HepG2 (cell line): ENCODE measurements around the gene KMT5C. TPM values are rescaled to one million over a fixed set of nuclear protein-coding genes. Genes with fewer than 3 reads are reported as not detected.
A peak's percentile ranks its signal among the peaks of the same experiment; 100 is the strongest.

Experiments used
- FOXJ3 ChIP-seq: sonication (generic); formaldehyde crosslinking; IDR thresholded peaks from 2 replicates; pipeline ENCODE4 v1.4.0; 2020; ENCODE audit warnings: missing genetic modification reagents, mild to moderate bottlenecking, borderline replicate concordance
- GATAD2A ChIP-seq: IDR thresholded peaks from 2 replicates; pipeline ENCODE4 v1.6.1; 2016
- HNF4G ChIP-seq, 2 experiments: sonication (generic) in 1 of 2; formaldehyde crosslinking in 1 of 2; IDR thresholded peaks; 2 replicates each; pipeline versions ENCODE4 v1.4.0 to v1.6.1; 2011 to 2020; ENCODE audit warnings: borderline replicate concordance in 2 of 2, low read depth in 2 of 2, mild to moderate bottlenecking in 2 of 2, low read length in 1 of 2, missing genetic modification reagents in 1 of 2, moderate library complexity in 1 of 2
- JARID2 ChIP-seq: sonication (generic); formaldehyde crosslinking; IDR thresholded peaks from 2 replicates; pipeline ENCODE4 v1.8.1; 2023; ENCODE audit warnings: missing genetic modification reagents, inconsistent platforms; ENCODE audit not compliant: insufficient replicate concordance
- MIER2 ChIP-seq: IDR thresholded peaks from 2 replicates; pipeline ENCODE4 v1.6.1; 2016; ENCODE audit warnings: missing biosample characterization, missing genetic modification reagents
- MYC ChIP-seq: sonication (generic); formaldehyde crosslinking; IDR thresholded peaks from 2 replicates; pipeline ENCODE4 v1.9.0; 2021; ENCODE audit warnings: missing genetic modification reagents, borderline replicate concordance
- ONECUT2 ChIP-seq: sonication (generic); formaldehyde crosslinking; IDR thresholded peaks from 2 replicates; pipeline ENCODE4 v1.4.0; 2020; ENCODE audit warnings: missing genetic modification reagents
- SP4 ChIP-seq: sonication (generic); formaldehyde crosslinking; IDR thresholded peaks from 2 replicates; pipeline ENCODE4 v1.8.1; 2023; ENCODE audit warnings: mild to moderate bottlenecking, missing genetic modification reagents
- TCF7 ChIP-seq: sonication (generic); IDR thresholded peaks from 2 replicates; pipeline ENCODE4 v1.6.1; 2016; ENCODE audit warnings: antibody characterized with exemption, low read depth
- ZBTB21 ChIP-seq: sonication (generic); formaldehyde crosslinking; IDR thresholded peaks from 2 replicates; pipeline ENCODE4 v1.4.0; 2020; ENCODE audit warnings: missing genetic modification reagents
- ZNF33B ChIP-seq: sonication (generic); formaldehyde crosslinking; IDR thresholded peaks from 2 replicates; pipeline ENCODE4 v1.5.1; 2020; ENCODE audit warnings: mild to moderate bottlenecking, missing genetic modification reagents
- ZNF557 ChIP-seq: sonication (generic); formaldehyde crosslinking; IDR thresholded peaks from 2 replicates; pipeline ENCODE4 v1.4.0; 2020; ENCODE audit warnings: missing genetic modification reagents
- ZNF768 ChIP-seq: sonication (generic); formaldehyde crosslinking; IDR thresholded peaks from 2 replicates; pipeline ENCODE4 v1.4.0; 2020; ENCODE audit warnings: missing genetic modification reagents
- polyA plus RNA-seq, 8 experiments: library from polyadenylated mRNA; depleted of rRNA in 3 of 8; stranded (reverse) in 7 of 8; unstranded in 1 of 8; fragments of >200 nt; fragmentation: Illumina TruSeq in 4 of 8; extraction: Trizol in 4 of 8; gene quantifications; 2 replicates each; pipeline versions ENCODE4 v1.2.1 to v1.2.3, GENCODE V29; 2011 to 2016; ENCODE audit warnings: low read depth in 4 of 8, missing spikeins in 1 of 8, mixed read lengths in 1 of 8; ENCODE audit not compliant: insufficient read depth in 1 of 8
- total RNA-seq, 5 experiments: library from RNA; depleted of rRNA; stranded (reverse); fragments of >200 nt; fragmentation: Illumina TruSeq; extraction: Trizol; gene quantifications; 2 replicates each; pipeline ENCODE4 v1.2.3, GENCODE V29; 2016; ENCODE audit warnings: low read depth in 1 of 5
- TF ChIP-seq, protein P1 (sequence below): sonication (generic); formaldehyde crosslinking; IDR thresholded peaks from 2 replicates; pipeline ENCODE4 v1.4.0; 2020; ENCODE audit warnings: missing genetic modification reagents; ENCODE audit errors: not compliant biosample characterization
- TF ChIP-seq, protein P2 (sequence below): sonication (generic); formaldehyde crosslinking; IDR thresholded peaks from 2 replicates; pipeline ENCODE4 v1.4.0; 2020; ENCODE audit warnings: missing genetic modification reagents

The KMT5C gene
- total and polyA plus RNA-seq, 2 of the 13 experiments (the other 11 are each of a cell fraction or from before 2014, with no cell fraction given): 5.5 to 9.0 TPM

DNA sequence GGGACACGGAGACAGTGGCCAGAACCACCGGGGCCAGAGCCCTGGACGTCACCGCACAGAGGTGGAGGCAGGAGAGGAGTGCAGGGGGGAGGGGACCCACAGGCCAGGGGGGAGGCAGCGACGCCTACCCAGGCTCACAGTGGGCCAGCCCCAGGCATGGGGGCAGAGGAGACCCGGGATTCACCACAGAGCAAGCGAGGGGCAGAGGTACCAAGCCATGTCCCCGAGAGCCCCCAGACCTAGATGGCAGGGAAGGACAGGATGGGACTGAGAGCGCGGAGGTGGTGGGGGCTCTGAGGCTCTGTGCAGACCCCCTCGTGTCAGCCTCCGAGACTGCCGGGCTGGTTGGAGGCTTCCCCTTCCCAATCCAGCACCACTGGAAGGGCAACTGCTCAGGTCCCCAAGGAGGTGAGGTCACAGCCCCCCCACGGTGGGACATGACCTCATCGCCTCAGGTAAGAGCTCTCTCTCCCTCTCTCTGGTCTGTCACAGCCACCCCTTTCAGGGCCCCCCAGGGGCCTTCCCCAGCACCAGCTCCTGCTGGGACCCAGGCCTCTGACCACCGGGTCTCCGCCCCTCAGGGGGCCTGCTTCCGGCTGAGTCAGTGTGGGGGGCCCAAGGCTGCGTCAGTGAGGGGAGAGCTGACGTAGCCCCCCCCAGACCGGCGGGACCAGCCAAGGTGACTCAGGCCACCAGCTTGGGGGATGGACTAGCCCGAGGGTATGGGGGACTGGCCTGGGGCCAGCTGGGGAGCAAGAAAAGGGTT is 32.8 kb downstream of the KMT5C start (continued):
- peak; percentile 80 for TF ChIP-seq ZBTB21 (CRISPR knock-in tag)
- no peak for TF ChIP-seq SP4 (CRISPR knock-in tag)
- no peak for TF ChIP-seq HNF4G (IDR thresholded peaks at IDR 0.05; ENCODE audit: borderline replicate concordance, low read depth, low read length)
- no peak for TF ChIP-seq HNF4G (CRISPR knock-in tag; IDR thresholded peaks at IDR 0.05; ENCODE audit: borderline replicate concordance, low read depth)
- TF ChIP-seq TCF7: no peak
- TF ChIP-seq ZNF557 (CRISPR knock-in tag): no peak
- TF ChIP-seq, protein P1, sequence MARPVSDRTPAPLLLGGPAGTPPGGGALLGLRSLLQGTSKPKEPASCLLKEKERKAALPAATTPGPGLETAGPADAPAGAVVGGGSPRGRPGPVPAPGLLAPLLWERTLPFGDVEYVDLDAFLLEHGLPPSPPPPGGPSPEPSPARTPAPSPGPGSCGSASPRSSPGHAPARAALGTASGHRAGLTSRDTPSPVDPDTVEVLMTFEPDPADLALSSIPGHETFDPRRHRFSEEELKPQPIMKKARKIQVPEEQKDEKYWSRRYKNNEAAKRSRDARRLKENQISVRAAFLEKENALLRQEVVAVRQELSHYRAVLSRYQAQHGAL: no peak
- no peak for TF ChIP-seq FOXJ3
- no peak for TF ChIP-seq ONECUT2 (CRISPR knock-in tag)
- TF ChIP-seq GATAD2A: peak; percentile 45; the same call in 1 of the 2 replicates
- no peak for TF ChIP-seq MYC (CRISPR knock-in tag)
- no peak for TF ChIP-seq ZNF768 (CRISPR knock-in tag)
- no peak for TF ChIP-seq JARID2
- TF ChIP-seq, protein P2, sequence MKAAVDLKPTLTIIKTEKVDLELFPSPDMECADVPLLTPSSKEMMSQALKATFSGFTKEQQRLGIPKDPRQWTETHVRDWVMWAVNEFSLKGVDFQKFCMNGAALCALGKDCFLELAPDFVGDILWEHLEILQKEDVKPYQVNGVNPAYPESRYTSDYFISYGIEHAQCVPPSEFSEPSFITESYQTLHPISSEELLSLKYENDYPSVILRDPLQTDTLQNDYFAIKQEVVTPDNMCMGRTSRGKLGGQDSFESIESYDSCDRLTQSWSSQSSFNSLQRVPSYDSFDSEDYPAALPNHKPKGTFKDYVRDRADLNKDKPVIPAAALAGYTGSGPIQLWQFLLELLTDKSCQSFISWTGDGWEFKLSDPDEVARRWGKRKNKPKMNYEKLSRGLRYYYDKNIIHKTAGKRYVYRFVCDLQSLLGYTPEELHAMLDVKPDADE (CRISPR knock-in tag): no peak
- no peak for TF ChIP-seq ZNF33B (CRISPR knock-in tag)
- TF ChIP-seq MIER2 (CRISPR knock-in tag): no peak
